Loucy (cell line): Measurements from ENCODE around the gene CNTN4.

Source experiments
- H2AFZ ChIP-seq: fragments of 200-600 bp; sonication (generic); 2 replicates; pipeline ENCODE4 v1.6.0; 2016; ENCODE audit warnings: antibody characterized with exemption, mild to moderate bottlenecking, low read length, moderate library complexity
- H3F3A ChIP-seq: fragments of 200-600 bp; 2 replicates; pipeline ENCODE4 v1.6.0; 2016; ENCODE audit warnings: antibody characterized with exemption, low read depth, mild to moderate bottlenecking
- H3K27me3 ChIP-seq: fragments of 200-600 bp; sonication (generic); 2 replicates; pipeline ENCODE4 v1.6.1; 2014; ENCODE audit warnings: low read length, mild to moderate bottlenecking; ENCODE audit not compliant: insufficient read depth, poor library complexity, severe bottlenecking
- H3K36me3 ChIP-seq: fragments of 200-600 bp; sonication (generic); 2 replicates; pipeline ENCODE4 v1.6.1; 2016; ENCODE audit warnings: low read length; ENCODE audit not compliant: insufficient read depth
- H3K4me1 ChIP-seq: fragments of 200-600 bp; sonication (generic); 2 replicates; pipeline ENCODE4 v1.5.1; 2014; ENCODE audit warnings: low read length, mild to moderate bottlenecking; ENCODE audit not compliant: insufficient read depth, poor library complexity, severe bottlenecking
- H3K4me2 ChIP-seq: fragments of 200-600 bp; sonication (generic); 2 replicates; pipeline ENCODE4 v1.6.0; 2014; ENCODE audit warnings: antibody characterized with exemption, low read length, low read depth, mild to moderate bottlenecking; ENCODE audit not compliant: poor library complexity, severe bottlenecking
- H3K4me3 ChIP-seq: fragments of 200-600 bp; sonication (generic); 2 replicates; pipeline ENCODE4 v1.5.1; 2014; ENCODE audit warnings: low read length, mild to moderate bottlenecking, mixed read lengths; ENCODE audit not compliant: poor library complexity, severe bottlenecking
- H3K79me2 ChIP-seq: fragments of 200-600 bp; sonication (generic); 2 replicates; pipeline ENCODE4 v1.6.1; 2014; ENCODE audit warnings: low read length; ENCODE audit not compliant: insufficient read depth
- H3K9ac ChIP-seq: fragments of 200-600 bp; sonication (generic); 2 replicates; pipeline ENCODE4 v1.6.0; 2014; ENCODE audit warnings: mild to moderate bottlenecking, low read depth, low read length, moderate library complexity; ENCODE audit not compliant: poor library complexity, severe bottlenecking
- H3K9me2 ChIP-seq: fragments of 200-600 bp; sonication (generic); replicated peaks from 2 replicates; pipeline ENCODE4 v1.6.1; 2016; ENCODE audit warnings: low read depth, low read length, mixed read lengths
- H3K9me3 ChIP-seq: fragments of 200-600 bp; sonication (generic); 2 replicates; pipeline ENCODE4 v1.6.1; 2014; ENCODE audit warnings: mild to moderate bottlenecking, antibody characterized with exemption, low read length, low read depth; ENCODE audit not compliant: insufficient read depth
- H4K20me1 ChIP-seq: fragments of 200-600 bp; sonication (generic); 2 replicates; pipeline ENCODE4 v1.6.0; 2014; ENCODE audit warnings: antibody characterized with exemption, low read length, mild to moderate bottlenecking; ENCODE audit not compliant: insufficient read depth, poor library complexity, severe bottlenecking
- EZH2phosphoT487 ChIP-seq: fragments of 200-600 bp; IDR thresholded peaks from 2 replicates; pipeline ENCODE4 v1.6.1; 2018; ENCODE audit warnings: antibody characterized with exemption, mild to moderate bottlenecking, moderate library complexity, borderline replicate concordance
- TF ChIP-seq, protein P1 (sequence below): fragments of 200-600 bp; sonication (generic); conservative IDR thresholded peaks from 2 replicates; pipeline ENCODE4 v1.5.1; 2014; ENCODE audit warnings: mild to moderate bottlenecking, antibody characterized with exemption, low read length

The CNTN4 gene

DNA sequence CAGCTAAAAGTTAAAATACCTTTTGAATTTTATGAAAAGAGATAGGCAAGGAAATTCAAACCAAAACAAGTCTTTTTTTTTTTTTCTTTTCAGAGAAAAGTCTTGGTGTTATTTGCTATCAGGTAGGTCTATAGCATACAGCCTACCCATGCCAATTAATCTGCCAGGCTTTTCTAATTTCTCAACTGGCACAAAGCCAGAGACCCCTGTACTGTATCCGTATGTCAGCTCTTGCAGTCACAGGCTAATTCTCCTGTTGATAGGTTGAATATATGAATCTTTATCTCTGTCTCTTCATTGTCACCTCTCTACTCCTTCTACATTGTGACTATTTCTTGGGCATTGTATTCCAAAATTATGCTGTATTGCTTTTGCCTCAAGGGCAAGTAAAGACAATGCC, 878.1 kb downstream of the CNTN4 start:
- Histone ChIP-seq H3K4me1 (no peaks in the 10 kb centered on the region), H3K36me3 (no peaks in the 10 kb centered on the region), H3K79me2 (no peaks in the 10 kb centered on the region), H3K9ac (no peak overlapping the region), H4K20me1 (no peaks in the 10 kb centered on the region), H3K27me3 (no peaks in the 10 kb centered on the region), H3K4me3 (no peak overlapping the region), H3K9me3 (no peaks in the 10 kb centered on the region), H3K4me2 (no peak overlapping the region), H2AFZ (no peak overlapping the region), H3K9me2 (no peaks in the 10 kb centered on the region), H3F3A (no peaks in the 10 kb centered on the region)
- TF ChIP-seq, protein P1, sequence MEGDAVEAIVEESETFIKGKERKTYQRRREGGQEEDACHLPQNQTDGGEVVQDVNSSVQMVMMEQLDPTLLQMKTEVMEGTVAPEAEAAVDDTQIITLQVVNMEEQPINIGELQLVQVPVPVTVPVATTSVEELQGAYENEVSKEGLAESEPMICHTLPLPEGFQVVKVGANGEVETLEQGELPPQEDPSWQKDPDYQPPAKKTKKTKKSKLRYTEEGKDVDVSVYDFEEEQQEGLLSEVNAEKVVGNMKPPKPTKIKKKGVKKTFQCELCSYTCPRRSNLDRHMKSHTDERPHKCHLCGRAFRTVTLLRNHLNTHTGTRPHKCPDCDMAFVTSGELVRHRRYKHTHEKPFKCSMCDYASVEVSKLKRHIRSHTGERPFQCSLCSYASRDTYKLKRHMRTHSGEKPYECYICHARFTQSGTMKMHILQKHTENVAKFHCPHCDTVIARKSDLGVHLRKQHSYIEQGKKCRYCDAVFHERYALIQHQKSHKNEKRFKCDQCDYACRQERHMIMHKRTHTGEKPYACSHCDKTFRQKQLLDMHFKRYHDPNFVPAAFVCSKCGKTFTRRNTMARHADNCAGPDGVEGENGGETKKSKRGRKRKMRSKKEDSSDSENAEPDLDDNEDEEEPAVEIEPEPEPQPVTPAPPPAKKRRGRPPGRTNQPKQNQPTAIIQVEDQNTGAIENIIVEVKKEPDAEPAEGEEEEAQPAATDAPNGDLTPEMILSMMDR, result no peak
- no peak for TF ChIP-seq EZH2phosphoT487

DNA sequence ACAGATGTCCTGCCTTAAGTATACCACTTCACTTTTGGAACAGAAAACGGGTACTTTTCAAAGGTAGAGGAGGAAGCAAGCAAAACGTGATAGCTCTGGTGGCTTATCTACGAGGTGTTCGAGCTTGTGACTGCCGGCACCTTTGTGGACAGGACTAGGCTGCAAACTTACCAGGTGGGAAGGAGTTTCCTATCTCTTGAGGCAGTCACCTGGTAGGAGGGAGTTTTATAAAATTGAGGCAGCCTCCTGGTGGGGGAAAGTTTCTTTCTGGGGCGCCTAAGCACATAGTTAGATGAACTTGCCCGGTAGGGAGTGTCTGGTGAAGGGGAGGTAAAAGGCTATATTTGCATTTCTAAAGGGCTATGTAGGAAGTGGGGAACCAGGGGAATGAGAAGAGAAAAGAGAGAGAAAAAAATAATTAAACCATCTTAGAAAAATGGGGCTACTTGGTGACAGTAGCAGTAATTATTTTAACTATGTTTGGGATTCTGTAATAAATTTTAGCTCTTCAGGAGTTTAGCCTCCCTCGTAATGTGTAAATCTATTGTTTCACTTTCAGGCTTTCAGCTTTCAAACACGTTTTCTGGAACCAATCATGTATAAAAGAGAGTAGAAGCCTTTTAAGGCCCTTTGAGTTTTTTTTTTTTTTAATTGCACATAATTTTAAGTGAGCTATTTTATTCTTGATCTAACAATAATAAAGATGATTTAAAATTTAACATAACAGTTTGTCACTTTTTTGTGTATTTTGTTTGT, 880.5 kb downstream of the CNTN4 start:
- Histone ChIP-seq H2AFZ (no peak overlapping the region), H3F3A (no peaks in the 10 kb centered on the region), H3K9me3 (no peaks in the 10 kb centered on the region), H3K4me1 (no peaks in the 10 kb centered on the region), H3K4me2 (no peak overlapping the region), H3K27me3 (no peaks in the 10 kb centered on the region), H4K20me1 (no peaks in the 10 kb centered on the region), H3K9ac (no peak overlapping the region), H3K36me3 (no peaks in the 10 kb centered on the region), H3K9me2 (no peaks in the 10 kb centered on the region), H3K79me2 (no peaks in the 10 kb centered on the region), H3K4me3 (no peak overlapping the region)
- TF ChIP-seq EZH2phosphoT487, result no peak
- TF ChIP-seq, protein P1, result no peak

DNA sequence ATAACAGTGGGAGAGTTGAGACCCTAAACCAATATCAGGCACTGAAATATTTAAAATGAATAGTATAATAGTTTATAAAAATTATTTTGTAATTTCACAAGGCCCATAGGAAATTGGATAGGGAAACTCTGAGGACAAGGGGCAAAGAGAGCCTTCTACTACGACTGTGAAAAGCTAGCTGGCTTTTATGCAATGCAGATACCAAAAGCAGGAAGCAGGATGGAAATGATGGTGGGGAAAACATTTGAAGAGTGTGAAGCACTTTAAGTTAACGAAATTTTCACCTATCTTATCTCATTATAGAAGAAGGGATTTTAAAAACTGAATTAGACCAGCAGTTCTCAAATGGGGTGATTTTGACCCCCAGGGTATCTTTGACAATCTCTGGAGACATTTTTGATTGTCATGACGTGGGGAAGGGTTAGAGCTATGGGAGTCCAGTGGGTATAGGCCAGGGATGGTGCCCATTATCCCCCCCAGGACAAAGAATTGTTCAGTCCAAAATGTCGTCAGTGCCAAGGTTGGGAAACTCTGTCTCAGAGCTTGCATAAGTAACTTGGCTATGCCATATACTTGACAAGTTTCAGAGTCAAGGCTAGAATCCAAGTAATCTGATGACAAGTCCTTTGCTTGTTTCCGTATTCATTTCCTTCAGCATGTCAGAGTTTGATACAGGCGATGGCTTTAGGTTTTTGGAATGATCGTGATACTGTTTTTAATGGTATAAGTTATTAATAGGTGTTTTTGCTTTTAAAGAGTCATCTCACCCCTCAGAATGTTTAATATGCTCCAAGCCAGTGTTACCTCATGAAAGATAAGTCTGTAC, 885.6 kb downstream of the CNTN4 start:
- H3K27me3 ChIP-seq, result no peaks in the 10 kb centered on the region
- H3K4me3 ChIP-seq, result no peak overlapping the region
- no peaks in the 10 kb centered on the region for H3K9me3 ChIP-seq
- H3K36me3 ChIP-seq, result no peaks in the 10 kb centered on the region
- no peak overlapping the region for H3K4me2 ChIP-seq
- no peaks in the 10 kb centered on the region for H3K9me2 ChIP-seq
- no peak overlapping the region for H2AFZ ChIP-seq
- no peak for TF ChIP-seq EZH2phosphoT487
- TF ChIP-seq, protein P1, result no peak
- no peaks in the 10 kb centered on the region for H3K4me1 ChIP-seq
- no peak overlapping the region for H3K9ac ChIP-seq
- H3F3A ChIP-seq, result no peaks in the 10 kb centered on the region
- H4K20me1 ChIP-seq, result no peaks in the 10 kb centered on the region
- no peaks in the 10 kb centered on the region for H3K79me2 ChIP-seq
